Transverse colon (tissue), 4 donors: ENCODE results near the gene PRM1. TPM values are rescaled to one million over a fixed set of nuclear protein-coding genes. Genes with fewer than 3 reads are reported as not detected.
A peak's percentile ranks its signal among the peaks of the same experiment; 100 is the strongest.

Experiments
- DNase-seq: peaks from one replicate; pipeline ENCODE4 v3.0.0-alpha.2; 2019
- H3K27ac ChIP-seq, 4 donors: fragments of 200-600 bp; sonication (generic); 2 replicates each; pipeline ENCODE4 v1.5.1; 2016 to 2018; ENCODE audit warnings: inconsistent platforms in 4 of 4
- H3K27me3 ChIP-seq: fragments of 200-600 bp; sonication (generic); 2 replicates; pipeline ENCODE4 v1.5.1; 2017; ENCODE audit warnings: inconsistent platforms
- H3K36me3 ChIP-seq, 4 donors: fragments of 200-600 bp; sonication (generic); 2 replicates each; pipeline ENCODE4 v1.5.1; 2017 to 2019; ENCODE audit warnings: inconsistent platforms in 4 of 4
- H3K4me1 ChIP-seq, 4 donors: fragments of 200-600 bp; sonication (generic); 2 replicates each; pipeline ENCODE4 v1.5.1; 2017 to 2020; ENCODE audit warnings: inconsistent platforms in 4 of 4
- H3K4me3 ChIP-seq, 4 donors: fragments of 200-600 bp; sonication (generic); 1 replicate in 1 of 4; 2 replicates in 3 of 4; pipeline versions ENCODE4 v1.5.1 to v1.6.1; 2017 to 2019; ENCODE audit warnings: inconsistent platforms in 4 of 4
- H3K9me3 ChIP-seq, 2 donors: fragments of 200-600 bp; sonication (generic); 2 replicates each; pipeline ENCODE4 v1.5.1; 2017 to 2019; ENCODE audit warnings: inconsistent platforms in 2 of 2
- CTCF ChIP-seq, 5 experiments: fragments of 200-600 bp in 3 of 5; fragments of 450-650 bp in 2 of 5; sonication (generic) in 3 of 5; IDR thresholded peaks; 1 replicate in 2 of 5; 2 replicates in 3 of 5; pipeline ENCODE4 v1.5.1; 2016 to 2017; ENCODE audit warnings: antibody characterized with exemption in 5 of 5, inconsistent platforms in 3 of 5, mild to moderate bottlenecking in 2 of 5, moderate library complexity in 1 of 5
- EP300 ChIP-seq: sonication (generic); formaldehyde crosslinking; IDR thresholded peaks from one replicate; pipeline ENCODE4 v1.6.1; 2017; ENCODE audit warnings: antibody characterized with exemption, low read depth
- POLR2A ChIP-seq: fragments of 450-650 bp; IDR thresholded peaks from one replicate; pipeline ENCODE4 v1.6.1; 2016; ENCODE audit warnings: antibody characterized with exemption, mild to moderate bottlenecking, moderate library complexity
- POLR2AphosphoS5 ChIP-seq, 3 donors: sonication (generic); formaldehyde crosslinking; IDR thresholded peaks; one replicate each; pipeline ENCODE4 v1.6.1; 2016; ENCODE audit warnings: antibody characterized with exemption in 3 of 3
- WGBS, 2 donors: methylation state at CpG; one replicate each; pipeline ENCODE4 v1.1.5; 2018; ENCODE audit warnings: low coverage in 1 of 2; 5-methylcytosine and 5-hydroxymethylcytosine counted together
- in situ Hi-C, 4 donors: fragments of 200-750 bp; cut with MboI; loops; one replicate each; pipeline versions ENCODE4 v1.15.0 to v1.15.1; 2017; ENCODE audit warnings: low sequenced_read_pairs in 3 of 4, low pct_ligation_motif_present in 1 of 4, low pct_unique_long_range_greater_than_20kb in 1 of 4
- intact Hi-C: fragments of 100-400 bp; cut with DNase I; formaldehyde crosslinking; loops from one replicate; pipeline ENCODE4 v1.15.1; 2023; ENCODE audit warnings: low total_unique reads
- total RNA-seq, 4 donors: library from RNA; depleted of rRNA; stranded (reverse); fragments of >200 nt; gene quantifications; one replicate each; pipeline ENCODE4 v1.1.0, GENCODE V29; 2016

The PRM1 gene
- total RNA-seq, 4 donors from 2014 or later, result not detected

DNA sequence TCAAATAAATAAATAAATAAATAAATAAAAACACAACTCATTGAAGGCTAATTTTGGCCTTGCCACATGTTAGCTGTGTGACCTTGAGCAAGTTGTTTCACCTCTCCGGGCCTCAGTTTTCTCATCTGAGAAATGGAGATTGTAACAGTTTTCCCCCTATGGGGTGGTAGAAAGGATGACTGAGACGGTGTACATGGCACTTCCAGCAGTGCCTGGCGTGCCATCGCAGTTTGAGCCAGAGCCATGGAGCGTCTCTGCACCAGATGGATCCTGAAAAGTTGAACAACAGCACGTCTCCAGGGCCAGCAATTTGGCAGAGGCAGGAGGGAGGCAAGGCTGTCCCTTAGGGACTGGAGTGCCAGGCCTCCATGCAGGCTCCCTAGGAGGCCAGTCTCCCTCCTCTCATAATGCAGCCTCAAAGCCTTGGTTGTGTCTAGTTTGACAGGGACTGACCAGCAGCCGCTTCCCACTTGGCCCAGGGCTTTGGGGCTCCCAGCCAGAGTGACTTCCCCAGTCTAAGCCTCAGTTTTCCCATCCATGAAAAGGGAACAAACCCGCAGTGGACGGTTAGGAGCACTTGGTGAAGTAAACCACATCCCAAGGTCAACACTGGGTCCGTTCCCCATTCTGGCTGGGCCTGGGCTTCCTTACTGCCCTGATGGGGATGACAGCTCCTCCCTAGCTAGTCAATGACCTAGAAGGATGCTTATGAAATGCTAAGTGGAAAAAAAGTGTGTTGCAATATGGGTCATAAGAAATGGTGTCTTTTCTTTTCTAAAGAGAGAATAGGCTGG is 44.5 kb downstream of the PRM1 start:
- DNase-seq, result no peak
- Histone ChIP-seq H3K9me3 (no peaks in the 10 kb centered on the region), H3K4me3 (no peak overlapping the region), H3K27me3 (no peaks in the 10 kb centered on the region), H3K27ac (no peak overlapping the region), H3K4me1 (peaks cover 0 to 10% (median 4%) of the 10 kb centered on the region in 4 donors), H3K36me3 (no peaks in the 10 kb centered on the region)
- in situ Hi-C loops (no loop called here), intact Hi-C loops (no loop called here)
- 81 to 94% methylated on average over 2 to 10 of the region's 10 CpGs for WGBS, 2 donors
- no peak for TF ChIP-seq EP300
- no peak for TF ChIP-seq POLR2AphosphoS5 (IDR thresholded peaks at IDR 0.05)
- no peak for TF ChIP-seq CTCF (IDR thresholded peaks at IDR 0.05)
- no peak for TF ChIP-seq POLR2A

DNA sequence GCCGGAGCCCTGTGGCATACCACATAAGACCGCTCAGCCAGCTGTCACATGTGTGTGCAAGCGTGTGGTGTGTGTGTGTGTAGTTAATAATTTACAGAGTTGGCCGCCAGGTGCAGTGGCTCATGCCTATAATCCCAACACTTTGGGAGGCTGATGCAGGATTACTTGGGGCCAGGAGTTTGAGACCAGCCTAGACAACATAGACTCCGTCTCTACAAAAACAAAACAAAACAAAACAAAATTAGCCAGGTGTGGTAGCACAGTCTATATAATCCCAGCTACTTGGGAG is 45.5 kb downstream of the PRM1 start:
- in situ Hi-C loops (no loop called here), intact Hi-C loops (no loop called here)
- no peak overlapping the region for H3K4me3 ChIP-seq
- H3K9me3 ChIP-seq, result no peaks in the 10 kb centered on the region
- WGBS, 2 donors, result 62 to 75% methylated on average over 1 to 5 of the region's 5 CpGs
- no peaks in the 10 kb centered on the region for H3K36me3 ChIP-seq
- no peaks in the 10 kb centered on the region for H3K27me3 ChIP-seq
- DNase-seq, result peak; percentile 43
- no peak overlapping the region for H3K27ac ChIP-seq
- TF ChIP-seq CTCF (IDR thresholded peaks at IDR 0.05) (no peak), POLR2A (no peak), EP300 (no peak), POLR2AphosphoS5 (IDR thresholded peaks at IDR 0.05) (no peak)
- H3K4me1 ChIP-seq, result peaks cover 0 to 11% (median 5%) of the 10 kb centered on the region in 4 donors

DNA sequence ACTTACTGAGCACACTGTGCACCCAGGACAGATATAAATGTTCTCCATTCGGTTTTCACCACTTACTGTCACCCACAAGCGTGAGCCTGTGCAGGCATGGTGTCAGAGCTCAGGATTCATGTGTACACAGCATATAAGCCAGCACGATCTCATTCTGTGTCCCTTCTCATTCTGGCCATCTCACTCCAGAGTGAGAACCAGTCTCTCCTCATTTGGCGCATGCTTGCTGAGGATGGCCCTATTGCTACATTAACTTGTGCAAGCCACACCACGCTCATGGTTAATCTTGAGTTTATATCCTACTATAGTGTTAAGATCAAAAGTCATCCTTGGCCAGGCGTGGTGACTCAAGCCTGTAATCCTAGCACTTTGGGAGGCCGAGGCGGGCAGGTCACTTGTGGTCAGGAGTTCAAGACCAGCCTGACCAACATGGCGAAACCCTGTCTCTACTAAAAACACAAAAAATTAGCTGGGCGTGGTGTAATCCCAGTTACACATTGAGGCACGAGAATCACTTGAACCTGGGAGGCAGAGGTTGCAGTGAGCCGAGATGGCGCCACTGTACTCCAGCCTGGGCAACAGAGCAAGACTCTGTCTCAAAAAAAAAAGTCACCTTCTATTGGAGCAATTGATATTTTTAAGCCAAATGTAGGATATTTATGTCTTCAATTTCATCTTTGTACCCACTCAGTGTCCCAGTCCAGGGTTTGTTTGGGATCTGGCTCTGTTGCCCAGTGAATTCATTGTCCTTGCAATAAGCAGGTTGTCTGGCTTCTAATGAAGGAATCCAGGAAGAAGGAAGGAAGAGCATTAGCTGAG is 46.0 kb downstream of the PRM1 start:
- no peaks in the 10 kb centered on the region for H3K36me3 ChIP-seq
- WGBS, 2 donors, result 84 to 85% methylated on average over 6 to 13 of the region's 13 CpGs
- intact Hi-C loops, result no loop called here
- H3K4me1 ChIP-seq, result peaks cover 0 to 11% (median 5%) of the 10 kb centered on the region in 4 donors
- no peaks in the 10 kb centered on the region for H3K27me3 ChIP-seq
- TF ChIP-seq POLR2A (peak; percentile 14), CTCF (IDR thresholded peaks at IDR 0.05) (no peak), EP300 (no peak)
- peak overlapping the region in 1 of 4 donors; percentile 41 for H3K27ac ChIP-seq
- no peaks in the 10 kb centered on the region for H3K9me3 ChIP-seq
- no peak for DNase-seq
- no peak overlapping the region for H3K4me3 ChIP-seq
- in situ Hi-C loops, result no loop called here

GRCh38 chr16:11233727-11234376 is 47.3 kb downstream of the PRM1 start:
- TF ChIP-seq POLR2AphosphoS5 (IDR thresholded peaks at IDR 0.05) (no peak), CTCF (IDR thresholded peaks at IDR 0.05) (no peak), POLR2A (no peak), EP300 (no peak)
- peaks cover 0 to 11% (median 5%) of the 10 kb centered on the region in 4 donors for H3K4me1 ChIP-seq
- H3K9me3 ChIP-seq, result no peaks in the 10 kb centered on the region
- H3K4me3 ChIP-seq, result no peak overlapping the region
- no peaks in the 10 kb centered on the region for H3K27me3 ChIP-seq
- peak overlapping the region; percentile 50 to 59 (median 54) for H3K27ac ChIP-seq
- H3K36me3 ChIP-seq, result no peaks in the 10 kb centered on the region
- WGBS, 2 donors, result 74% methylated on average over 8 of the region's 8 CpGs; no CpG with 5 or more reads in 1 of the 2 donors
- DNase-seq, result peak; percentile 34
- intact Hi-C loops, result no loop called here
- in situ Hi-C loops, result no loop called here
